ENCODE measurements around the gene TM6SF1. TPM values are rescaled to one million over a fixed set of nuclear protein-coding genes. Genes with fewer than 3 reads are reported as not detected.
"Not testable (repeated sequence)": the region's sequence is repeated elsewhere in the genome, so short reads cannot be mapped to it uniquely, and the experiment has no call there.

TM6SF1 gene
- polyA plus RNA-seq (ENCODE audit: insufficient read length in 4 of 4) = 1 to 10 TPM; 1.5 to 2.7 (median 2.2) TPM

DNA sequence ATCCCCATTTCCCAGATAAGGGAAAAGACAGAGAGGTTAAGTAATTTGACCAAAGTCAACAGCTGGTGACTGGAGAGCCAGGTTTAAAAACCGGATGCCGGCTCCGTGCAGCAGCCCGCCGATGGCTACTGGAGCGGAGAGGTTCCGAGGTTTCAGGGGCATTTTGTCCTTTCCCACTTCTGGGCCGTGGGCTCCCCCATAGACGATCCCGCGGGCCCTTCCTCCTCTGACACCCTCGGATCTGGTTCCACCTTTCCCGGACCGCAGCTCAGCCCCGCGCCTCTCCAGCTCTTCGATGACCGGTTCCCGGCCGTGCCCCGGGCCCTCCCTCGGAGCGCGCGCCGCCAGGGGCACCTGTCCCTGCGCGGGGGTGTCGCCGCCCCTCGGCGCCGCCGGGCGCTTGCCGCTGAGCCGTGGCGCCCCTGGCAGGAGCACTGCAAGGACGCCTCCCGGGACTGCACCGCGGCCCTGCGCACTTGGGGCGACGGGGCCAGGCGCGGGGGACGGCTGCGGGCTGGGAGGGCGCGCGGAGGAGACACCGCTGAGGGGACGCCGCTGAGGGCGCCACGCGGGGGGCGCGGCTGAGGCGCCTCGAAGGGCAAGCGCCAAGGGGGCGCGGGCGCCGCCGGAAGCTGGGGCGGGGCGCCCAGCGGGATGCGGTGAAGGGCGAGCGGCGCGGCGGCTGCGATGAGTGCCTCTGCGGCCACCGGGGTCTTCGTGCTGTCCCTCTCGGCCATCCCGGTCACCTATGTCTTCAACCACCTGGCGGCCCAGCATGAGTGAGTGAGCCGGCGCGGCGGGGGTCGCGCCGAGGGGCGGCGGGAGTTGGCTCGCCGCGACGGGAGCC, at the start of gene TM6SF1:
Gene TM6SF1 (plus strand): TSS at position 652 of the 847 bp plus-strand sequence. CDS start 36 bp downstream, at position 688.
- no peak for DNase-seq (ENCODE audit: low read depth in 4 of 4, low spot score in 2 of 4)

DNA sequence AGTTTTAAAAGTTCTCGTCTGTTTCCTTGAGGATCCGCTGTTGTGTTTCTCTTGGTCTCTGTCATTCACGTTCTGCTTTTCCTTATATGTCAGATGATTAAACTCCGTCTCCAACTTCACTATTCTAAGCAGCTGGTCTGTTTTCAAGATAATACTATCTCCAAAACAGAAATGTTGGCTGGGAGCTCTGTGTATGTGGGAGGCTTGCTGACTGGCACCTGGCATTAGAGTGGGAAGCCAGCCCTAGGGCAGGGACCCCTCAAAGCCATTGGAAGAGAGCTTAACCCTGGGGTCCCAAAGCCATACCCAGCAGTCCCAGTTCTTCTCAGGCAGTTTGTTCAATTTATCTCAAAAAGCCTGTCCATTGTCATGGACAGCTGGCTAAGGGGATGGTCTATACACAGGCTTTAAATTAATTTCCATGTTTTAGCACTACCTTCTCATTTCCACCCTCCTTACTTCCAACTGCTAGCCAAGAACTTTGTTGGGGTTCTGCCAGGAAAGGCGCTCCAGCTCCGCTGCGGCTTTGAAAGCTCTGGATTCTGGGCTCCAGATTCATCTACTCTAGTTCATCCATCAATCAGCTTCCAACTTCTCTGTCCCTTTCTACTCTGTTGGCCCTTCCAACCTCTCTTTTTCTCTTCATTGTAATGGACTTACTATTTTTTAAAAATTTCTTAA, 49.6 kb upstream of the TM6SF1 start:
- no peak for DNase-seq (ENCODE audit: low read depth in 4 of 4, low spot score in 2 of 4)

DNA sequence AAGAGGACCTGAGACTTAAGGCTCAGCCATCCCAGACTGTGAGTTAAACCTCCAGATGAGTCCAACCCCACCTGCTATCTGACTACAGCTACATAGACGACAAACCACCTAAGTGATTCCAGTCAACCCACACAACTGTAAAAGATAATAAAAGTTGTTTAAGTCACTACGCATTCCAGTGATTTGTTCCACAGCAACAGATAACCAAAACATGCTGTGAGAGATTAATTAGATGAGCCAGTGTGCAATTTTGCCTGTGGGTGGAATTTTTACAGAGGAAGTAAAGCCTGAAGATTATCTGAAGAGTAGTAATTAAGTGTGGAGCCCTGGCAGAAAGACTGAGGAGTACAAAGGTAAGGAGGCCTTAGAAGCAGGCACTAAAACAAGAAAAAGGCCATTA, 45.8 kb upstream of the TM6SF1 start:
- no peak for DNase-seq (ENCODE audit: low read depth in 4 of 4, low spot score in 2 of 4)

DNA sequence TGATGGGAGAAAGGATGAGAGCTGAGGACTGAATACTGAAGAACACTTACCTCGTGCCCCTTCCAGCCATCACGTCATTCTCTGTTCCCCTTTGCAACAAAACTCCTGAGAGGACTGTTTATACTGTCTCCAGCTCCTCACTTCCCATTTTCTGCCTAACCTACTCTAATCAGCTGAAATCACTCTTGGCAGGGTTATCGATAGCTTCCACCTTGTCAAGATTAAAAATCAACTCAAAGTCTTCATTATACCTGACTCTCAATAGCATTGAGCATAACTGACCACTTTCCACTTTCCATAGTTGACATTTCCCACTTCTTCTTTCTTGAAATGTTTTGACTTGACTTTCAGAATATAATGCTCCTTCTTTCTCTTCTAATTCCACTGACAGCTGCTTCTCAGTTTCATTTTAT, 44.7 kb upstream of the TM6SF1 start:
- DNase-seq (ENCODE audit: low read depth in 4 of 4, low spot score in 2 of 4) = no peak

DNA sequence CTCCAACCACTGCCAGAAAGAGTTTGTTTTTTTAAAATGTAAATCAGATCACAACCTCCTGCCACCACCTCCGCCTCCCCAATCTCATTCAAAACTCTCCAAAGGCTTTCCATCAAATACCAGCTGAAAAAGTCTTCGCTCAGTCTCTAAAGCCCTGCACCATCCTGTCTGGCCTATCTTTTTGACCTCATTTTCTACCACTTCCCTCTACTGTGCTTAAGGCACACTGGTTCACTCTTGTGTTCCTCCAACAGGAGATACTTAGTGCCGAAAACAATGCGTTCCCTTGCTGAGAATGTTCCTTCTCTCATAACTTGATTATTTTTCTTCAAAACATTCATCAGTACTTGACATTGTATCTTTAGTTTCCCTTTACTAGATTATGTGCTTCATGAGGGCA, 43.9 kb upstream of the TM6SF1 start:
- no peak for DNase-seq (ENCODE audit: low read depth in 4 of 4, low spot score in 2 of 4)

DNA sequence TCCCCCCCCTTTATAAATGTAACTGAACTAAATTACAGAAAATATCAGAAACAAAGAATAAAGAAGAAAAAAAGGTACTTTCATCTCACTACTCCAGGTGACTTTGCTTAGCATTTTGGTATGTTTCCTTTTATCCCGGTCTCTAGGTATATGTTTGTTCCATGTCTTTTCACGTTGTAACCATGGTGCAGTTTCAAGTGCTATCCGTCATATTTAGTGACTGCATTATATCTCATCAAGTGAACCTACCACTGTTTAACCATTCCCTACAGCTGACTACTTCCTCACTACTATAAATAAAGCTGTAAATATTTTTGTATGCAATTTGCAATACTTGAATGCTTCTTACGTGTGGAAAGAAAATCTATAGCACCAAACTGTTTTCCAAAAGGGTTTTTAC, 42.6 kb upstream of the TM6SF1 start:
- DNase-seq (ENCODE audit: low read depth in 4 of 4, low spot score in 2 of 4) = no peak

DNA sequence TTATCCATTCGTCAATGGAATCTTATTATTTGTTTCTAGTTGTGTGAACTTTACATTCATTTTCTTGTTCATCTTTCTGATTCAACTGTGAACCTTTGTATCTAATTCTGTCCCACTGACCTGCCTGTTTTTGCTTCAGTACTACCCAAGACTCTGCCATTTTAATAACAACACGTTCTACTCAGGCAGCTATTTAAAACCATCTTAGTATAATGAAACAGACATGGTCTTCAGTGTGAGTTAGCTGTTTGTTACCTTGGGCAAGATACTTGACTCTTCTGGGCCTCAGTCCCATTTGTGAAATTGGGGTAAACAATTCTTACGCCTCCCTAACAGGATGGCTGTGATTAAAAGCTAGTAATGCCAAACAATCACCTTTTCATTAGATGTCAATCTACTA, 42.0 kb upstream of the TM6SF1 start:
- DNase-seq (ENCODE audit: low read depth in 4 of 4, low spot score in 2 of 4) = no peak

DNA sequence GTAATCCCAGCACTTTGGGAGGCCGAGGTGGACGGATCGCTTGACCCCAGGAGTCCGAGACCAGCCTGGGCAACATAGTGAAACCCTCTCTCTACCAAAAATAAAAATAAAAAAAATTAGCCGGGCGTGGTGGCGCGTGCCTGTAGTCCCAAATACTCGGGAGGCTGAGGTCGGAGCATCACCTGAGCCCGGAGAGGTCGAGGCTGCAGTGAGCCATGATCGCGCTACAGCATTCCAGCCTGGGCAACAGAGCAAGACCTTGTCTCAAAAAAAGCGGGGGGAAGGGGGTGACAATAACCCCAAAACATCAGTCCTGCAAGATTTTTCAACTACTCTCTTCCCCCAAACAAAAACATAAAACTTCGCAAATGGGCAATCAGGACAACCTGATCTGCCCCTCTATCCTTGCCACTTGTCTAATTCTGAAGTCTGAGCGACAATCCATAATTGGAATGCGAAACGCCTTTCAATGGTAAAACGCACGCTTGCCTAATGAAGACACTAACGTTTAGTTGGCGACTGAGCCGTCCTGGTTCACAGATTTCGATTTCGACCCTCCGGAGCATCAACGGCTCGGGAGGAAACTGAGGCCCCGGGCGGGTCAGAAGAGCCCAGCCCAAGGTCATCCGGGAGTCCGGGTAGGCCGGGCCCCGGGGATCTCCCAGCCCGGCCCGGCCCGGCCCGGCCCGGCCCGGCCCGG, 41.3 kb upstream of the TM6SF1 start:
- DNase-seq (ENCODE audit: low read depth in 4 of 4, low spot score in 2 of 4) = peak in 1 of 4 donors; percentile 21

DNA sequence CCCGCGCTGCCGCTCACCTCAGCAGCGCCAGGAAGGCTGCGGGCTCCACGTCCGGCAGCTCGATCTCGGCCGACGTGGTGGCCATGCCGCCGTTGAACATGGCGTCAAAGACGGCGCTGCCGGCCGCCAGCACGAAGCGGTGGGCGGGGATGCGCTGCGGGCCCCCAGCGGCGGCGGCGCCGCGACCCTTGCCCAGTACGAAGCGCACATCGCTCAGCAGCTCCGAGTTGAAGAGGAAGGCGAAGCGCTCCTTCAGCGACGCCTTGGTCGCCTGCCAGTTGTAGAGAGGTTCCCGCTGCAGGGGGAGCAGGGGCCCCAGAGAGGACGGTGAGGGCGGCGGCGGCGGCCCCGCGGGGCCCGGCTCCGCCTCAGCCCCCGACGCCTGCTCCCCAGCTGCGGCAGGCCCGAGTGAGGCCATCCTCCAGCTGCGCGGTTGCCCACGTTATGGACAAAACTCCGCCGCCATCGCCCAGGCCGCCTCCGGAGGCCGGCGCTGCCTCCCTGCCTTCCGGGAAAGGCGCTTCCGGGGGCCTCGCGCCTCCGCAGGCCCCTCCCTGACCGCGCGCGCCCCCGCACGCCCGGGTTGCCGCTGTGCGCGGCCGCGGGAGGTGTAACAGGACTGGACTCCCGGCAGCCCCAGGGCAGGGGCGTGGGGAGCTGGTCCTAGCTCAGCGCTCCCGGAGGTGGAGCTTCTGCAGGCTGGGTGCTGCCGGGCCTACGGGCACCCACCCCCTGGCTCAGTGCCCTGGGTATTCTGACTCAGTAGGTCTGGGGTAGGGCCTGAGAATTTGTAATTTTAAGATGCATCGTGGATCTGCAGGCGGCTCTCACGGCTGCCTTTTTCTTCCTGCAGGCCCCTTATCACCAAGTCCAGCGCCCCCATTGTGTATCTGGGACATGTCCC, 40.5 kb upstream of the TM6SF1 start, which contains the start of gene BTBD1:
Gene BTBD1 (minus strand): TSS at position 519 of the 904 bp plus-strand sequence. CDS start 101 bp downstream, at position 418.
- DNase-seq (ENCODE audit: low read depth in 4 of 4, low spot score in 2 of 4) = peak; percentile 70 to 86 (median 74)

DNA sequence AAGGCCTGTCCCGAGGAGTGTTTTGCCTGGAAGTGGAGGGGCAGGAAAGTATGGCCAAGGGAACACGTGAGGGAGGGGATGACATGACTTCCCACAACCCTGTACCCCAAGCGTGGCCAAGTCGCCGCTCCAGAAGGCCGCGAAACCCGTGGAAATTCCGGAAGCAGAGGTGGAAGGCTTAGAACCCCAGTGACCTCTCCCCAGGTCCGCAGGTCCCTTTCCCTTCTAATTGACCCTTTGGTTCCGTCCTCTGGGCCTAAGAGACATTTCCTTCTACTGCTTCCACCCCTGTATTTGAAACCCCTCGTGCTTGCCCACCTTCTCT, 39.8 kb upstream of the TM6SF1 start:
- no peak for DNase-seq (ENCODE audit: low read depth in 4 of 4, low spot score in 2 of 4)

DNA sequence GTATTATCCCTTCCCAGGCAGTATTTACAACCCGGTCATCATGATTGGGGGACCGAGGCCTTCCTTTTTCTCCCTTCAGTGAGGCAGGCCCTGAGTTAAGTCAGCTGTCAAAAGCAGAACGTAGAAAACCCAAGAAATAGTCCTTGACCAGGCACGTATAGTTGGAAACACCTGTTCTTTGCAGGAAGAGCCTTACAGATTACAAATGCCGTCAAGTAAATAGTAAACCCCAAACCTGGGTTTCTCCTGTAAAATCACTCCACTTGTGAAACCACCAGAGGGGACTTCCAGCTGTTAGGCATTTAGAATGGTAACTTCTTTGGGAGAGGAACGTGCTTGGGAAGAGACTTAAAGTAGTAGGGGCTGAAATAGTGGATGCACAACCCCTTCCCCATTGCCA, 39.4 kb upstream of the TM6SF1 start:
- no peak for DNase-seq (ENCODE audit: low read depth in 4 of 4, low spot score in 2 of 4)

DNA sequence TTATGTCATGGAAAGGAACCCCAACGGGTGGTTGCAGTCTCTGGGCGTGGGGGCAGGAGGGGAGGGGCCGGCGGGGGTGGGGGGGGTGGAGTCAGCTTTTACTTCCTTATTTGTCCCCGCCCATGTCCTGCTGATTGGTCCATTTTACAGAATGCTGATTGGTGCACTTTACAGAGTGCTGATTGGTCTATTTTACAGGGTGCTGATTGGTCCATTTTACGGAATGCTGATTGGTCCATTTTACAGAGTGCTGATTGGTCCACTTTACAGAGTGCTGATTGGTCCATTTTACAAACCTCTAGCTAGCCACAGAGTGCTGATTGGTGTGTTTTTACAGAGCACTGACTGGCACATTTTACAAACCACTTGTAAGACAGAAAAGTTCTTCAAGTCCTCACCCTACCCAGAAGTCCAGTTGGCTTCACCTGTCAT, 38.2 kb upstream of the TM6SF1 start:
- not testable (repeated sequence) for DNase-seq (ENCODE audit: low read depth in 4 of 4, low spot score in 2 of 4)

DNA sequence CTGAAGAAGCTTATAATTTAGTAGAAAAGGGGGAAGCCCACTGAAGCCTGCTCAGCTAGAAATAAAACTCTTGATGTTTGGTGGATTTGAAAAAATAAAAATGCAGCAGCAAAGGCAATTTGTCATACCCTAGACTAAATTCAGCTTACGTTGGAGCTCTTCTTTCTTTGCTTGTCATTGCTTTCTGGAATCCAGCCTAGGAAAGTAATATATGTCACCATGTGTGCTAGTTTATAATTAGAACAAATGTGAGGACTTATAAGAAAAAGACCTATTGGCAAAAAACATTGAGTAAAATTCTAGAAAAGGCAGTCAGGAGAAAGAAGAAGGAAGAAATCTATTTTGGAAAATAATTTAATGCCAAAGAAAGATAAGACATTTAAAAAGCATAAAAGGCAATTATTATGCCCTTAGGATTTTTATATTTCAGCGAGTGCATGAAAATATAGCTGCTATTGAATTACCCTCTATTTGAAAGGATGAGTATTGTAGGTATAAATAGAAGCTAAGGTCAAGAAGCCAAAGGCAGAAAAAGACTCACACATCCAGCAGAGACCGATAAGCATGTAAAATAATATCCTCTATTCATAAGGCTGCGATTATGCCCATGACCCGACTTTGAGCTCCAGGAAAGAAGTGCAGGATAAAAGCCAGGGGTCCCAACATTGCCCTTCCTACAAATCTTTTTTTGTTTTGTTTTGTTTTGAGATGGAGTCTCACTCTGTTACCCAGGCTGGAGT, 29.8 kb upstream of the TM6SF1 start:
- DNase-seq (ENCODE audit: low read depth in 4 of 4, low spot score in 2 of 4) = no peak

DNA sequence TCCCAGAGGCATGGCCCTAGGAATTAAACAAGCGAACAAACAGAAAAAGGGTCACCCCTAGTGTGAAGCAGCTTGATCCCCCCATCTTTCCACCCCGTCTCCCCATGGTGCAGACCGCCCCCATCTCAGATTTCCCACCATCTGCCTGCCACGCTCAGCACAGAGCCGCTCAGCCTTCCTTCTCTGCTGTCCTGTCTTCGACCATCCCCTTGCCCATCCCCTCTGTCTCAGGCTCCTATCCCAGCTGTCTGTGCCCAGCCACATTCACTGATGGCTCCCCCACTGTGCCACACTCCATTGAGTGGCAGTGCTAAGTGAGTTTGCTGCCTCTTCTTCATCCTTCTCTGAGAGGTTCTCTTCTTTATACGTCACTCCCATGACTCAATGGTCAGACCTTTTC, 28.7 kb upstream of the TM6SF1 start:
- DNase-seq (ENCODE audit: low read depth in 4 of 4, low spot score in 2 of 4) = no peak

DNA sequence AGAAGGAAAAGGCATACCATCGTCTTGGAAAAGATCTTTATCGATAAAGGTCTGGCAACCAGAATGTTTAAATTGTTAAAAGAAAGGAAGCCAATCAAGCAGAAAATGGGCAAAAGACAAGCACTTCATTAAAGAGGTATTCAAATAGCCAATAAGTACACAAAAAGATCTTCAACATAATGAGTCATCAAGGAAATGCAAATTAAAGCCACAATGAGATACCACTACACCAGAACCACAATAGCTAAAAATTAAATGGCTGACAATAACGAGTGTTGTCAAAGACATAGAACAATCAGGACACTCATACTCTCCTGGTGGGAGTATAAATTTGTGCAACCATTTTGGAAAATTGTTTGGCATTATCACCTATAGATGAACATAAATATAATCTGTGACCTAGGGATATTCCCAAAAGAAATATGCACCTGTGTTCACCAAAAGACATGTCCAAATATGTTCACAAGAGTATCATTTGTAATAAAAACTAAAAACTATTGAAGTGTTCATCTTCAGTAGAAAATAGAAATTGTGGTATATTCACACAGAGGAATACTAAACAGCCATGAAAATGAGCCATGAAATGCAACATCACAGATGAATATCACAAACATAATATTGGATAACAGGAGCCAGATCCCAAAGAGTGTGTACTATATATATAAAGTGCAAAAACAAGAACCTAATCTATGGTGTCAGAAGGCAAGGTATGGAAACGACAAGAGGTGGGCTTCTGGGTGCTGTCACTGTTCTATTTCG, 26.0 kb upstream of the TM6SF1 start:
- DNase-seq (ENCODE audit: low read depth in 4 of 4, low spot score in 2 of 4) = no peak

DNA sequence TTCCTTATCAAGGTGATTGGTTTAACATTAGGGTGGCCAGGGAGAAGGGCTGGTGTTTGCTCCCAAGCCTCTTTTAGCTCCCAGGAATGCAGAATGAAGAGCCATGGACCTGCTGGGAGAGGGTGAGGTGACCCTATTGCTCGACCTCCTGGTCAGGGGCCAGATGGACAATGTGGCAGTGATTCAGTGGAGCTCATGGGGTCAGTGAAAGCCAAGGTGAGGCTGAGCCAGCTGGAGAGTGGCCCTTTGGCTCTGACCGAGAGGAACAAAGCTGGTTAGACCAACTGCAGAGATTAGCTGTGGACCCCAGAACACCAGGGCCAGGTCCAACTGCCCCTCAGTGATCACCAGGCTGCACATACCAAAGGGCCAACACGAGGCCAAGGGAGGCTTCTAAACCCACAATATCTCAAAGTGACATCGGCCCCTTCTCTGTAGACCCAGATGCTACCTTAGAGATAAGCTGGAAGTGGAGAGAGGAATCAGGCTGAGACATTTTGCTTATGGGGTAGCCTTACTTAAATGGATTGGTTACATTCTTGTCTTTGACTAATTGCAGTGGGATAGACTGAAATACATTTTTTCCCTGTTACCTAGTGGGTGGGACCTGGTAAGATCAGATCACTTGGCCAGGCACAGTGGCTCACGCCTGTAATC, 24.6 kb upstream of the TM6SF1 start:
- DNase-seq (ENCODE audit: low read depth in 4 of 4, low spot score in 2 of 4) = no peak

DNA sequence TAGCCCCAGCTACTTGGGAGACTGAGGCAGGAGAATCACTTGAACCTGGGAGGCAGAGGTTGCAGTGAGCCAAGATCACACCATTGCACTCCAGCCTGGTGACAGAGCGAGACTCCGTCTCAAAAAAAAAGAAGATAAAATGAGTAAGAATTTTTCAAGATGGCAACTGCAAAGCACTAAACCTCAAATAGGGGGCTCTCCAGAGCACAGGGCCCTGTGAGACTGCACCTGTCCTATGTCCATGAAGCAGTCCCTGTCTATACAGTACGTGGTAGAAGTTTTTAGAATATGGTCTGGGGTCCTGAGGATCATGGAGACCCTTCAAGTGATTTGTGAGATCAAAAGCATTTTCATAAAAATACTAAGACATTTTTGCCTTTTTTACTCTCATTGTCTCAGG, 22.0 kb upstream of the TM6SF1 start:
- not testable (repeated sequence) for DNase-seq (ENCODE audit: low read depth in 4 of 4, low spot score in 2 of 4)

DNA sequence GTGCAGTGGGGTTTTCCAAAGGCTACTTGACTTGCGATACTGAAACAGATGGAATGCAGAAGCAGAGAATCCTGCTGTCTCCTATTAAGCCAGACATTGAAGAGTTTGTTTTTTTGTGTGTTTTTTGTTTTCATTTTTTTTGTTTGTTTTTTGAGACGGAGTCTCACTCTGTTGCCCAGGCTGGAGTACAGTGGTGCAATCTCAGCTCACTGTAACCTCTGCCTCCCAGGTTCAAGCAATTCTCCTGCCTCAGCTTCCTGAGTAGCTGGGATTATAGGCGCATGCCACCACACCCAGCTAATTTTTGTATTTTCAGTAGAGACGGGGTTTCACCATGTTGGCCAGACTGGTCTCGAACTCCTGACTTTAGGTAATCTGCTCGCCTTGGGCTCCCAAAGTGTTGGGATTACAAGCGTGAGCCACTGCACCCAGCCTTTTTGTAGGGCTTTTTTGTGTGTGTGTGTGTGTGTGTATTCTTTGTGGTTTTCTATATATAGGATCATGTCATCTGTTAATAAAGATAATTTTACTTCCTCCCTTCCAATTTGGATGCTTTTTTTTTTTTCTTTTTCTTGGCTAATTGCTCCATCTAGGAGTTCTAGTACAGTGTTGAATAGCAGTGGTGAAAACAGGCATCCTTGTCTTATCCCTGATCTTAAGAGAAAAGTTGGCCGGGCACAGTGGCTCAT, 21.4 kb upstream of the TM6SF1 start:
- DNase-seq (ENCODE audit: low read depth in 4 of 4, low spot score in 2 of 4) = not testable (repeated sequence)

Measured in left renal cortex interstitium (tissue), 4 donors.